H1 (cell line): ENCODE measurements around the gene GPS1. TPM values are rescaled to one million over a fixed set of nuclear protein-coding genes. Genes with fewer than 3 reads are reported as not detected.
A peak's percentile ranks its signal among the peaks of the same experiment; 100 is the strongest.

Experiments used
- CTCF ChIA-PET: fragments of 300-600 bp; sonication (Branson Sonifier 250); formaldehyde crosslinking; loops from one replicate; lab custom pipeline; 2021; ENCODE audit not compliant: partially characterized antibody; lab: Charles Lee
- POLR2A ChIA-PET: fragments of 300-600 bp; sonication (Branson Sonifier 250); formaldehyde crosslinking; loops from one replicate; lab custom pipeline; 2021; ENCODE audit warnings: inconsistent platforms; ENCODE audit not compliant: partially characterized antibody; lab: Charles Lee
- DNase-seq, 2 experiments: peaks; one replicate each; pipeline versions ENCODE4 v3.0.0 to v3.0.0-alpha.2; 2010 to 2022; ENCODE audit warnings: low spot score in 2 of 2, low read depth in 1 of 2, mixed read lengths in 1 of 2
- FAIRE-seq: peaks from 2 replicates; lab custom pipeline; 2011; peaks lifted over from hg19 to GRCh38; lab: Jason Lieb, UNC
- H2AFZ ChIP-seq: 2 replicates; pipeline ENCODE4 v1.8.1; 2012; ENCODE audit warnings: low read length, inconsistent platforms
- H2AK5ac ChIP-seq: 2 replicates; pipeline ENCODE4 v1.6.1; 2013; ENCODE audit warnings: low read depth, low read length
- H2BK120ac ChIP-seq: replicated peaks from 2 replicates; pipeline ENCODE3; 2013; ENCODE audit warnings: low read depth, low read length, inconsistent platforms
- H2BK12ac ChIP-seq: 2 replicates; pipeline ENCODE4 v1.6.1; 2013; ENCODE audit warnings: low read depth, low read length
- H2BK15ac ChIP-seq: 2 replicates; pipeline ENCODE4 v1.6.1; 2013; ENCODE audit warnings: low read length
- H2BK20ac ChIP-seq: 2 replicates; pipeline ENCODE4 v1.6.1; 2013; ENCODE audit warnings: low read length
- H2BK5ac ChIP-seq: 2 replicates; pipeline ENCODE4 v1.6.1; 2013; ENCODE audit warnings: low read depth, low read length
- H3K14ac ChIP-seq: 2 replicates; pipeline ENCODE4 v1.6.1; 2013; ENCODE audit warnings: inconsistent platforms; ENCODE audit not compliant: insufficient read length
- H3K18ac ChIP-seq: 2 replicates; pipeline ENCODE4 v1.6.1; 2013; ENCODE audit warnings: low read length; ENCODE audit errors: extremely low read depth
- H3K23ac ChIP-seq: 2 replicates; pipeline ENCODE4 v1.6.1; 2013; ENCODE audit warnings: inconsistent platforms; ENCODE audit not compliant: insufficient read length
- H3K23me2 ChIP-seq: 2 replicates; pipeline ENCODE4 v1.6.1; 2013; ENCODE audit warnings: low read depth, low read length
- H3K27ac ChIP-seq: 2 replicates; pipeline ENCODE4 v1.6.1; 2011; ENCODE audit warnings: low read depth, low read length, inconsistent platforms
- H3K27me3 ChIP-seq, 4 experiments: replicated peaks in 1 of 4; 1 replicate in 1 of 4; 2 replicates in 3 of 4; pipeline versions ENCODE4 v1.6.1 to v1.8.1; 2011 to 2013; ENCODE audit warnings: low read length in 3 of 4, mild to moderate bottlenecking in 3 of 4, inconsistent platforms in 2 of 4, mixed read lengths in 2 of 4, moderate library complexity in 1 of 4; ENCODE audit not compliant: control insufficient read depth in 3 of 4, insufficient read depth in 3 of 4; ENCODE audit errors: extremely low read depth in 1 of 4
- H3K36me3 ChIP-seq, 4 experiments: 2 replicates each; pipeline versions ENCODE4 v1.6.1 to v1.8.1; 2011 to 2013; ENCODE audit warnings: mild to moderate bottlenecking in 4 of 4, low read length in 3 of 4, moderate library complexity in 2 of 4, control low read depth in 1 of 4, inconsistent platforms in 1 of 4; ENCODE audit not compliant: insufficient read depth in 4 of 4, control insufficient read depth in 2 of 4
- H3K4ac ChIP-seq: replicated peaks from 2 replicates; pipeline ENCODE3; 2013; ENCODE audit warnings: low read length, low read depth, mixed read lengths, inconsistent platforms; ENCODE audit not compliant: insufficient read length
- H3K4me1 ChIP-seq, 4 experiments: replicated peaks in 1 of 4; 1 replicate in 1 of 4; 2 replicates in 3 of 4; pipeline versions ENCODE4 v1.6.1 to v1.8.1; 2011 to 2013; ENCODE audit warnings: low read length in 3 of 4, inconsistent platforms in 2 of 4, mixed read lengths in 1 of 4; ENCODE audit not compliant: insufficient read depth in 4 of 4, control insufficient read depth in 3 of 4
- H3K4me2 ChIP-seq, 2 experiments: 2 replicates each; pipeline versions ENCODE4 v1.6.1 to v1.8.1; 2011 to 2013; ENCODE audit warnings: low read depth in 2 of 2, low read length in 2 of 2, control low read depth in 1 of 2, inconsistent platforms in 1 of 2, mild to moderate bottlenecking in 1 of 2; ENCODE audit not compliant: insufficient read depth in 1 of 2
- H3K4me3 ChIP-seq, 4 experiments: fragments of 200-600, 300-600 bp in 1 of 4; sonication (generic), shearing (Covaris generic), sonication (Bioruptor Twin) in 1 of 4; 2 replicates each; pipeline versions ENCODE4 v1.5.1 to v1.8.1; 2011 to 2016; ENCODE audit warnings: low read length in 4 of 4, low read depth in 3 of 4, control low read depth in 2 of 4, inconsistent platforms in 2 of 4, mild to moderate bottlenecking in 2 of 4, mixed read lengths in 1 of 4, moderate library complexity in 1 of 4; ENCODE audit not compliant: insufficient read depth in 2 of 4; ENCODE audit errors: extremely low read depth in 1 of 4
- H3K56ac ChIP-seq: replicated peaks from 2 replicates; pipeline ENCODE3; 2013; ENCODE audit warnings: low read depth, mild to moderate bottlenecking, mixed read lengths, low read length, inconsistent platforms; ENCODE audit not compliant: insufficient read length
- H3K79me1 ChIP-seq: 2 replicates; pipeline ENCODE4 v1.6.1; 2013; ENCODE audit warnings: low read depth, low read length, control low read depth
- H3K79me2 ChIP-seq, 2 experiments: 2 replicates each; pipeline versions ENCODE4 v1.6.1 to v1.8.1; 2012 to 2013; ENCODE audit warnings: low read length in 2 of 2, mild to moderate bottlenecking in 2 of 2, inconsistent platforms in 1 of 2; ENCODE audit not compliant: insufficient read depth in 2 of 2, control insufficient read depth in 1 of 2
- H3K9ac ChIP-seq, 4 experiments: replicated peaks in 1 of 4; 1 replicate in 1 of 4; 2 replicates in 3 of 4; pipeline versions ENCODE4 v1.6.1 to v1.8.1; 2011 to 2013; ENCODE audit warnings: low read depth in 3 of 4, low read length in 3 of 4, control low read depth in 2 of 4, mild to moderate bottlenecking in 2 of 4, moderate library complexity in 2 of 4, inconsistent platforms in 1 of 4; ENCODE audit errors: extremely low read depth in 1 of 4
- H3K9me3 ChIP-seq, 2 experiments: 2 replicates each; pipeline versions ENCODE4 v1.6.1 to v1.8.1; 2012 to 2013; ENCODE audit warnings: mild to moderate bottlenecking in 2 of 2, moderate library complexity in 2 of 2, control low read depth in 1 of 2, inconsistent platforms in 1 of 2, low read depth in 1 of 2, low read length in 1 of 2, mixed read lengths in 1 of 2; ENCODE audit not compliant: insufficient read depth in 2 of 2
- H4K20me1 ChIP-seq, 2 experiments: replicated peaks in 1 of 2; 2 replicates each; pipeline versions ENCODE3 to v1.8.1; 2011 to 2013; ENCODE audit warnings: inconsistent platforms in 2 of 2, low read length in 2 of 2, mild to moderate bottlenecking in 1 of 2; ENCODE audit not compliant: insufficient read depth in 2 of 2, control insufficient read depth in 1 of 2
- H4K5ac ChIP-seq: 2 replicates; pipeline ENCODE4 v1.6.1; 2013; ENCODE audit warnings: low read length, low read depth, mixed read lengths, inconsistent platforms; ENCODE audit not compliant: insufficient read length
- H4K8ac ChIP-seq: 2 replicates; pipeline ENCODE4 v1.8.0; 2013; ENCODE audit warnings: mild to moderate bottlenecking, moderate library complexity, low read length, inconsistent platforms; ENCODE audit not compliant: insufficient read depth; ENCODE audit errors: extremely low read depth
- H4K91ac ChIP-seq: replicated peaks from 2 replicates; pipeline ENCODE3; 2013; ENCODE audit warnings: low read length, mixed read lengths, inconsistent platforms; ENCODE audit not compliant: insufficient read length
- POLR2AphosphoS5 ChIP-seq: IDR thresholded peaks from 2 replicates; pipeline ENCODE4 v1.6.1; 2011; ENCODE audit warnings: low read depth, low read length
- RXRA ChIP-seq: IDR thresholded peaks from 2 replicates; pipeline ENCODE4 v1.6.1; 2011; ENCODE audit warnings: low read depth, mild to moderate bottlenecking, low read length, moderate library complexity; ENCODE audit not compliant: insufficient read depth
- SUZ12 ChIP-seq: fragments of 200-600 bp; sonication (generic); IDR thresholded peaks from 2 replicates; pipeline ENCODE4 v1.6.1; 2012; ENCODE audit warnings: mild to moderate bottlenecking, inconsistent platforms, low read length, moderate library complexity, mixed read lengths
- TBP ChIP-seq: IDR thresholded peaks from 2 replicates; pipeline ENCODE4 v1.6.1; 2011; ENCODE audit warnings: low read depth, low read length, improper control_type of control experiment
- WGBS, 2 experiments: shearing (Covaris generic) in 1 of 2; methylation state at CpG; one replicate each; pipeline versions ENCODE4 v1.1.6 to v1.1.7; 2013 to 2015; ENCODE audit warnings: low lambda C conversion rate in 2 of 2, mixed read lengths in 2 of 2, inconsistent platforms in 1 of 2, low coverage in 1 of 2, missing lambda C conversion rate in 1 of 2; ENCODE audit not compliant: insufficient replicate concordance in 2 of 2, insufficient coverage in 1 of 2, insufficient read length in 1 of 2; ENCODE audit errors: extremely low coverage in 1 of 2, missing lambda C conversion rate in 1 of 2; 5-methylcytosine and 5-hydroxymethylcytosine counted together
- polyA plus RNA-seq, 7 experiments: library from polyadenylated mRNA; depleted of rRNA in 3 of 7; stranded (reverse) in 5 of 7; unstranded in 2 of 7; fragments of >200 nt in 5 of 7; fragments of 200-250 nt in 2 of 7; gene quantifications; 1 replicate in 5 of 7; 2 replicates in 1 of 7; 4 replicates in 1 of 7; pipeline versions ENCODE4 v1.2.1 to v1.2.3, GENCODE V29; 2011 to 2013; ENCODE audit warnings: missing spikeins in 2 of 7, mixed read lengths in 2 of 7
- total RNA-seq: library from RNA; stranded (reverse); fragmentation: NEBNext Ultra II Directional; extraction: Animal tissue kit (Norgen Biotek cat#: 25700); gene quantifications from 2 replicates; pipeline ENCODE4 v1.2.1, GENCODE V29; 2021

GPS1 gene
- total and polyA plus RNA-seq, 2 of the 8 experiments (the other 6 are each of a cell fraction or from before 2014, with no cell fraction given): 153 to 277 TPM

- no peak overlapping the region for H3K56ac ChIP-seq
- H3K9ac ChIP-seq: no peak overlapping the region
- H3K9me3 ChIP-seq: no peaks in the 10 kb centered on the region
- H2BK15ac ChIP-seq: no peak overlapping the region
- no peak overlapping the region for H3K14ac ChIP-seq
- H3K23me2 ChIP-seq: no peaks in the 10 kb centered on the region
- WGBS, 2 experiments: 96% methylated on average over 35 of the region's 55 CpGs; no CpG with 5 or more reads in 1 of the 2 experiments
- no peaks in the 10 kb centered on the region for H3K79me2 ChIP-seq
- H3K27me3 ChIP-seq: no peaks in the 10 kb centered on the region
- H3K79me1 ChIP-seq: peaks cover 7% of the 10 kb centered on the region
- no peak overlapping the region for H2BK120ac ChIP-seq
- TF ChIP-seq TBP (no peak), RXRA (no peak), SUZ12 (no peak), POLR2AphosphoS5 (0 out of 2 replicates have a peak, but pooled peaks have one; percentile 1)
- peaks cover 66 to 97% (median 91%) of the 10 kb centered on the region in 4 experiments for H3K36me3 ChIP-seq
- no peak overlapping the region for H2AK5ac ChIP-seq
- no peak for DNase-seq
- H3K4me1 ChIP-seq: no peaks in the 10 kb centered on the region
- H4K91ac ChIP-seq: no peak overlapping the region
- no peak overlapping the region for H3K27ac ChIP-seq
- no peak overlapping the region for H2BK20ac ChIP-seq
- FAIRE-seq: no peak
- ChIA-PET POLR2A (interaction anchor here (0.6 to 12.5 kb wide), 9 partner anchors 5 to 67 kb away, joined by 3 to 105 read pairs (median 5); no protein-coding TSS in a partner anchor), CTCF (interaction anchor here (0.6 to 1.2 kb wide), 3 partner anchors 22 to 74 kb away, joined by 3 read pairs; no protein-coding TSS in a partner anchor)
- peaks cover 30 to 75% of the 10 kb centered on the region in 2 experiments for H4K20me1 ChIP-seq
- H2AFZ ChIP-seq: no peak overlapping the region
- H4K8ac ChIP-seq: no peak overlapping the region
- no peak overlapping the region for H3K4me2 ChIP-seq
- no peak overlapping the region for H4K5ac ChIP-seq
- no peak overlapping the region for H2BK12ac ChIP-seq
- no peak overlapping the region for H3K23ac ChIP-seq
- no peak overlapping the region for H3K4ac ChIP-seq
- no peak overlapping the region for H3K18ac ChIP-seq
- no peak overlapping the region for H3K4me3 ChIP-seq
- H2BK5ac ChIP-seq: 0 out of 2 replicates have a peak overlapping the region, but pooled peaks have one; percentile 44
These were observed 32.0 kb downstream of the GPS1 start for GRCh38 chr17:82083533-82084359.
